ENCODE data around the gene SCT.
A peak's percentile ranks its signal among the peaks of the same experiment; 100 is the strongest.

SCT gene

GRCh38 chr11:615504-616319 lies 11.3 kb downstream of the SCT start, which contains the start of gene IRF7:
TSS of gene IRF7 (minus strand) at chr11:615950. CDS start at chr11:615364, 586 bp downstream.
- Histone ChIP-seq H2BK5ac (ENCODE audit: low read depth, low read length, poor library complexity, severe bottlenecking) (peak within 1 kb of the TSS; percentile 71), H3K18ac (ENCODE audit: low read depth in 1 of 2, low read length in 2 of 2) (peak within 1 kb of the TSS; percentile 80 to 98), H3K4me1 (ENCODE audit: control insufficient read depth, insufficient read depth, low read depth, low read length) (peaks cover 36% of the 10 kb centered on the region), H3K4ac (ENCODE audit: low read depth in 1 of 2, low read length in 2 of 2) (peak within 1 kb of the TSS; percentile 18 to 92), H3K9ac (ENCODE audit: low read length) (peak within 1 kb of the TSS; percentile 97), H2AK5ac (ENCODE audit: low read length, severe bottlenecking) (peak within 1 kb of the TSS; percentile 42), H3K4me2 (ENCODE audit: low read length, poor library complexity, severe bottlenecking) (peak within 1 kb of the TSS; percentile 66), H3K79me1 (replicated peaks; ENCODE audit: low read length, poor library complexity, severe bottlenecking) (peaks cover 38% of the 10 kb centered on the region), H4K91ac (ENCODE audit: low read length) (peak within 1 kb of the TSS; percentile 89), H3K23ac (ENCODE audit: low read length in 2 of 2) (peak within 1 kb of the TSS in 1 of 2 experiments; percentile 23), H3K14ac (ENCODE audit: low read length in 2 of 2) (peak within 1 kb of the TSS in 1 of 2 experiments; percentile 99), H3K36me3 (ENCODE audit: control insufficient read depth in 1 of 2, insufficient read depth in 2 of 2, low read depth in 1 of 2, low read length in 2 of 2) (peaks cover 34 to 86% of the 10 kb centered on the region in 2 experiments), H2BK120ac (ENCODE audit: low read depth, low read length) (peak within 1 kb of the TSS; percentile 71), H3K27ac (ENCODE audit: low read length, poor library complexity, severe bottlenecking) (peak within 1 kb of the TSS; percentile 70), H2BK12ac (ENCODE audit: low read length in 2 of 2) (peak within 1 kb of the TSS; percentile 28 to 75), H4K8ac (ENCODE audit: low read length) (peak within 1 kb of the TSS; percentile 79), H2BK15ac (ENCODE audit: low read depth, poor library complexity, severe bottlenecking) (peak within 1 kb of the TSS; percentile 88), H3K4me3 (ENCODE audit: insufficient read depth in 1 of 2, low read depth in 1 of 2, low read length in 2 of 2) (peak within 1 kb of the TSS; percentile 74 to 98), H3K27me3 (ENCODE audit: control insufficient read depth in 1 of 2, insufficient read depth in 1 of 2, low read length in 2 of 2) (no peaks in the 10 kb centered on the region), H2AFZ (ENCODE audit: low read depth, low read length) (peak within 1 kb of the TSS; percentile 7), H3K9me3 (ENCODE audit: control insufficient read depth, low read length) (no peaks in the 10 kb centered on the region)
- 8% methylated on average over 66 of the region's 66 CpGs for WGBS
- peak; percentile 96 for DNase-seq

GRCh38 chr11:614623-615503 lies 12.1 kb downstream of the SCT start:
- peaks cover 36% of the 10 kb centered on the region for H3K4me1 ChIP-seq (ENCODE audit: control insufficient read depth, insufficient read depth, low read depth, low read length)
- H2AFZ ChIP-seq (ENCODE audit: low read depth, low read length), result peak overlapping the region; percentile 7
- peak overlapping the region; percentile 18 to 92 for H3K4ac ChIP-seq (ENCODE audit: low read depth in 1 of 2, low read length in 2 of 2)
- 84% methylated on average over 63 of the region's 68 CpGs for WGBS
- H3K23ac ChIP-seq (ENCODE audit: low read length in 2 of 2), result no peak overlapping the region
- peak overlapping the region; percentile 51 for H4K8ac ChIP-seq (ENCODE audit: low read length)
- H3K36me3 ChIP-seq (ENCODE audit: control insufficient read depth in 1 of 2, insufficient read depth in 2 of 2, low read depth in 1 of 2, low read length in 2 of 2), result peaks cover 43 to 89% of the 10 kb centered on the region in 2 experiments
- H3K14ac ChIP-seq (ENCODE audit: low read length in 2 of 2), result peak overlapping the region in 1 of 2 experiments; percentile 99
- H2AK5ac ChIP-seq (ENCODE audit: low read length, severe bottlenecking), result no peak overlapping the region
- peak overlapping the region; percentile 74 to 98 for H3K4me3 ChIP-seq (ENCODE audit: insufficient read depth in 1 of 2, low read depth in 1 of 2, low read length in 2 of 2)
- H2BK5ac ChIP-seq (ENCODE audit: low read depth, low read length, poor library complexity, severe bottlenecking), result no peak overlapping the region
- no peaks in the 10 kb centered on the region for H3K27me3 ChIP-seq (ENCODE audit: control insufficient read depth in 1 of 2, insufficient read depth in 1 of 2, low read length in 2 of 2)
- peak overlapping the region in 1 of 2 experiments; percentile 75 for H2BK12ac ChIP-seq (ENCODE audit: low read length in 2 of 2)
- H3K9ac ChIP-seq (ENCODE audit: low read length), result peak overlapping the region; percentile 97
- no peak for DNase-seq
- H3K27ac ChIP-seq (ENCODE audit: low read length, poor library complexity, severe bottlenecking), result peak overlapping the region; percentile 12
- peak overlapping the region; percentile 89 for H4K91ac ChIP-seq (ENCODE audit: low read length)
- H2BK120ac ChIP-seq (ENCODE audit: low read depth, low read length), result no peak overlapping the region
- peak overlapping the region; percentile 74 to 98 for H3K18ac ChIP-seq (ENCODE audit: low read depth in 1 of 2, low read length in 2 of 2)
- H3K9me3 ChIP-seq (ENCODE audit: control insufficient read depth, low read length), result no peaks in the 10 kb centered on the region
- no peak overlapping the region for H2BK15ac ChIP-seq (ENCODE audit: low read depth, poor library complexity, severe bottlenecking)
- H3K79me1 ChIP-seq (replicated peaks; ENCODE audit: low read length, poor library complexity, severe bottlenecking), result peaks cover 44% of the 10 kb centered on the region
- peak overlapping the region; percentile 66 for H3K4me2 ChIP-seq (ENCODE audit: low read length, poor library complexity, severe bottlenecking)

- Histone ChIP-seq H2AK5ac (ENCODE audit: low read length, severe bottlenecking) (no peak overlapping the region), H3K9ac (ENCODE audit: low read length) (no peak overlapping the region), H3K79me1 (replicated peaks; ENCODE audit: low read length, poor library complexity, severe bottlenecking) (peaks cover 41% of the 10 kb centered on the region)
Observed at GRCh38 chr11:614021-614622, 12.9 kb downstream of the SCT start.

More at GRCh38 chr11:614021-614622, 12.9 kb downstream of the SCT start:
- peaks cover 48 to 89% of the 10 kb centered on the region in 2 experiments for H3K36me3 ChIP-seq (ENCODE audit: control insufficient read depth in 1 of 2, insufficient read depth in 2 of 2, low read depth in 1 of 2, low read length in 2 of 2)
- H2AFZ ChIP-seq (ENCODE audit: low read depth, low read length), result no peak overlapping the region
- peak overlapping the region in 1 of 2 experiments; percentile 13 for H3K4ac ChIP-seq (ENCODE audit: low read depth in 1 of 2, low read length in 2 of 2)
- peaks cover 36% of the 10 kb centered on the region for H3K4me1 ChIP-seq (ENCODE audit: control insufficient read depth, insufficient read depth, low read depth, low read length)
- no peak overlapping the region for H3K27ac ChIP-seq (ENCODE audit: low read length, poor library complexity, severe bottlenecking)
- H3K4me2 ChIP-seq (ENCODE audit: low read length, poor library complexity, severe bottlenecking), result no peak overlapping the region
- no peak overlapping the region for H3K18ac ChIP-seq (ENCODE audit: low read depth in 1 of 2, low read length in 2 of 2)
- DNase-seq, result no peak
- WGBS, result 85% methylated on average over 13 of the region's 14 CpGs
- peak overlapping the region; percentile 14 for H4K91ac ChIP-seq (ENCODE audit: low read length)
- H4K8ac ChIP-seq (ENCODE audit: low read length), result peak overlapping the region; percentile 73
- peak overlapping the region in 1 of 2 experiments; percentile 98 for H3K4me3 ChIP-seq (ENCODE audit: insufficient read depth in 1 of 2, low read depth in 1 of 2, low read length in 2 of 2)
- H3K9me3 ChIP-seq (ENCODE audit: control insufficient read depth, low read length), result no peaks in the 10 kb centered on the region
- H3K14ac ChIP-seq (ENCODE audit: low read length in 2 of 2), result no peak overlapping the region
- H2BK12ac ChIP-seq (ENCODE audit: low read length in 2 of 2), result no peak overlapping the region
- H2BK120ac ChIP-seq (ENCODE audit: low read depth, low read length), result no peak overlapping the region
- no peak overlapping the region for H3K23ac ChIP-seq (ENCODE audit: low read length in 2 of 2)
- no peak overlapping the region for H2BK15ac ChIP-seq (ENCODE audit: low read depth, poor library complexity, severe bottlenecking)
- no peaks in the 10 kb centered on the region for H3K27me3 ChIP-seq (ENCODE audit: control insufficient read depth in 1 of 2, insufficient read depth in 1 of 2, low read length in 2 of 2)
- H2BK5ac ChIP-seq (ENCODE audit: low read depth, low read length, poor library complexity, severe bottlenecking), result no peak overlapping the region
